GM19035 (cell line): ENCODE results near the gene AR.

Experiments used
- ATAC-seq: cut with Tn5 transposase; IDR thresholded peaks from one replicate; pipeline ENCODE4 v1.9.1; 2021; ENCODE audit not compliant: unreplicated experiment

Gene AR

GRCh38 chrX:67564475-67564874 lies 20.7 kb downstream of the AR start:
- no peak for ATAC-seq

DNA sequence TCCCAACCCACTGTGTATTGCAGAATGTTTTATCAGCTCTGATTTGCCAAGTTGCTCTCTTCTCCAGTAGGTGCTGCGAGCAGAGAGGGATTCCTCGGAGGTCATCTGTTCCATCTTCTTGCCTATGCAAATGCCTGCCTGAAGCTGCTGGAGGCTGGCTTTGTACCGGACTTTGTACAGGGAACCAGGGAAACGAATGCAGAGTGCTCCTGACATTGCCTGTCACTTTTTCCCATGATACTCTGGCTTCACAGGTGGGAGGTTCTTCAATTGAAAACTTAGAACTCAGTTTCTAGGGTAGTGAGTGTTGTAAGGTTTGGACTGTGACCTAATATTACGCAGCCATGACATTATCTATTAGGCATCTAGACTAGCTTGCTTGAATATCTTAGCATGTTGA lies 24.9 kb downstream of the AR start:
- ATAC-seq: no peak

DNA sequence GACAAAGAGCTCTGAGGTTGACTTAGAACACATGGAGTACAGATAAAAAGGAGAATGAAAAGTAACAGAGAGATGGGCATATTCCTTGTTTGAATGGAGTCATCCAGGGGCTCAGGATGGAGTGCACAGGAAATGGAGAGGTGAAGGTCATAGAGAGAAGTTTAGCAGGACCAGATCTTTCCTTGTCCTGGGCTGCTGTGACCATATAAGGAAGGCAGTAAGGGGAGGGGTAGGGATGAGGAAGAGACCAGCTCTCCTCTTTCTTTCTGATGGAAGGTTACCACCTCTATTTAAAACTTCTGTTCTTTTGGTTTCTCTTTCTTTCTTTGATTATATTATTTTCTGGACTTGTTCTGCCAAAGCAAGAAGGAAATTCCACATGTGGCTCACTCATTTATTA lies 27.0 kb downstream of the AR start:
- no peak for ATAC-seq

GRCh38 chrX:67574696-67575095 lies 30.9 kb downstream of the AR start:
- no peak for ATAC-seq

- no peak for ATAC-seq
Measured at GRCh38 chrX:67582436-67582835, 38.6 kb downstream of the AR start.

DNA sequence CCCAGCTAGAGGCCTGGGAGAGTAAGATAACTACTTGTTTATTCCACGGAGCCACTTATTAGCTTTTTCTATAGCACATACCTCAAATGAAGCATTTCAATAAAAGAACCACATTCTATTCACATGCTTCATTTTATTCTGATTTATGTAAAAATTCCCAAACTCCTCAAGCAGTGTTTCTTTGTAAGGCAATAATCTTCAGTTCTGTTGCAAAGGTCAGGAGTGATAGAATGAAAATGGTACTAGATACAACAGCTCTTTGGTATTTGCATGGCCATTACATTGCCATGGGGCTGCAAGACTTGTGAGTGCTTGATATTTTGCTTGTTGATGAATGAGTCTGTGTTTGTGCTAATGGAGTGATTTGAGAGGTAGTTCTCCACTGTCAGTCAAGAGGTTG lies 39.4 kb downstream of the AR start:
- no peak for ATAC-seq

GRCh38 chrX:67585401-67585800 lies 41.6 kb downstream of the AR start:
- no peak for ATAC-seq

- no peak for ATAC-seq
Measured at GRCh38 chrX:67587946-67588624, 44.3 kb downstream of the AR start.

GRCh38 chrX:67596839-67597790 lies 53.3 kb downstream of the AR start:
- ATAC-seq: no peak

GRCh38 chrX:67599532-67599931 lies 55.7 kb downstream of the AR start:
- ATAC-seq: no peak

DNA sequence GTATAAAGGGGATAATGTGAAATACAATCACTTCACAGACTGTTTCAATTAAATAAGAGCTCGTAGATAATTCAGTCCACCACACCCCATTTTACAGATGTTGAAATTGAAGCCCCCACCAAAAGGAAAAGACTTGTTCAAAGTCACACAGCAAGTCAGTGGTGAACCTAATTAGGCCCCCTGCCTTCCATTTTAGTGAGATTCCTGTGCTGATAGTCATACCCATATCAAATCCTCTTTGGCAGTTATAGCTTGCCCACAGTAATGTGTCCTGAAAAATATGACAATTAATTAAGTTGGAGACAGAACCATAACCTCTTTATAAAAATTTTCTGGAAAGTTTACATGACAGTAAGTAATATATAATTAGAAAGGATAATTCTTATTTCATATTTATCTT lies 58.0 kb downstream of the AR start:
- no peak for ATAC-seq

DNA sequence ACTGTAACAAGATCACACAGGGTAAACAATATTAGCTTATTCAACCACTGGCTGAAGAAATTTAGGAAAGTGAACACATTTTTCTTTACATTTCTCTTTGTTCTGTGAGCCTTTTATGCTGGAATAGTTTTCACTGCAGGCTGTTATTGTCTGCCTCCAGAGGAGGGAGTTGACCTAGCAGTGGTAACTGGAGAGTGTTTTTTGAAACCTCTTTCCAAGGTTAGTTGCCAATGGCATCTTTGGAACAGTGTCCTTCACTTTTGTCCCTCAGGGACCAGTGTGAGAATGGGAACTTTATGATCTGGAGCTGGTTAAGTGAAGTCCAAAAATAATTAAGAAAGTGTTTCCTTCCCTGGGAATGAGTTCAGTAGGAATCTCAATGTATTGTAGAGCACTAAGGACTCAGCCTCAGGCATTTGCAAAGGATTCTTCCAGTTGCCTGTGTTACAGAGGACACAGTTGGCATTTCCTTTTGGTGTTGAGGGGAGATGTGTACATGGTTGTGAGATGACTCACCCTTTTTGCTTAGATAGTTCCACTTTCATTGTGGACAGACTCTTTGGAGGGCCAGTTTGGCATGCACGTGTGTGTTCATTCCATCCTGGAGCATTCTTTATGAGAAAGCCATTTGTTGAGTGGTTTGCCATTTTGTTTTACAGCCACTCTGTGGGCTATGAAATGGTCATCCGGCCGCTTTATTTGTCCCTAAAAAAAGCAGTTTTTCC lies 61.3 kb downstream of the AR start:
- ATAC-seq: no peak

DNA sequence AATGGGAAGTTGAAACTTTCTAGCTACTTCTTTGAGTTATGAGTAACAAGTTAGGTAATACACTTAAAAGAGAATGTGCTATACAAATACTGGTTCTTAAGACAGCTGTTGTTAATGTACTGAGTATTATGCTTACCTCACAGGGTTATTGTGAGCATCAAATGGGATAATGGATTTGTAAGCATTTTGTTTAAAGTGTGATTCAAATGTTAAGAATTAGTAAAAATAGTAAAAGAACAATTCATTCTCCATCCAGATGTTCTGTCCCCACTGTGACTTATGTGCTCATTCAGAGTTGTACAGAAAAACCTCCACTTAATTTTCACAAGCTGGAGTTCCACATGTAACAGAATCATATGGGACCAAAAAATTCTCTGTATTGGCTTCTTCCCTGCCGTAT lies 63.6 kb downstream of the AR start:
- no peak for ATAC-seq

DNA sequence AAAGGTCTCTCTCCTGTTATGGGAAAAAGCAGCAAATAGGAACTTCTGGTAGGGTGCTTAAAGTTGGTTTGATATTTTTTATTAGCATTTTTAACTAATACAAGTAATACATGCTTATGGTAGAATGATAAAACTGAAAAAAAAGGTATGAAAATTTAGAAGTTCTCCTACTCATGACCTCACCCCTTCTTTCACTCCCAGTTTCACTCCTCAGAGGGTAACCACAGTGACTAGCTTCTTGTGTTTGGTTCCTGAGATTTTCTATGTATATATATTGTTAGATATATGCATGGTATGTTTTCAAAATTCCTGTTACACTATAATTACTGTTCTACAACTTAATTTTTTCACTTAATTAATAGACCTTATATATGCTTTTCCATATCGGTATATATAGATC lies 66.5 kb downstream of the AR start:
- no peak for ATAC-seq

- no peak for ATAC-seq
Measured at GRCh38 chrX:67612231-67612630, 68.4 kb downstream of the AR start.

DNA sequence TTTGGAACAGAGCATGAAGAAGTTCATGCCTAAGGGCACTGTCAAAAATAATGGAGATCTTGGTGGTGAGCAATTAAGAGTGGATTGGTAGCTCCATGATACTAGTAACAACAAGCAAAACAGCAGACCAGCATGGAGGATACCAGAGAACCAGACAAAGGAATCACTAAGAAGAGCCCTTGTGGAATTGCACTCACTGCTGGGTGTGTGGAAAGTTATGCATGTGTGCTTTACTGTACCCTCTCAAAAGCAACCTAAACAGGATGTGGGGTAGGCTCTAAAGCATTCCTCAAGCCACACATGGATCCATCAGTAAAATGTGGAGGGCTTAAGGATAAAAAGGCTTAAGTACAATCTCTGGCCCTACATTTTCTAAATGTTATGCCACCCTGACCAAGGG lies 69.5 kb downstream of the AR start:
- no peak for ATAC-seq

DNA sequence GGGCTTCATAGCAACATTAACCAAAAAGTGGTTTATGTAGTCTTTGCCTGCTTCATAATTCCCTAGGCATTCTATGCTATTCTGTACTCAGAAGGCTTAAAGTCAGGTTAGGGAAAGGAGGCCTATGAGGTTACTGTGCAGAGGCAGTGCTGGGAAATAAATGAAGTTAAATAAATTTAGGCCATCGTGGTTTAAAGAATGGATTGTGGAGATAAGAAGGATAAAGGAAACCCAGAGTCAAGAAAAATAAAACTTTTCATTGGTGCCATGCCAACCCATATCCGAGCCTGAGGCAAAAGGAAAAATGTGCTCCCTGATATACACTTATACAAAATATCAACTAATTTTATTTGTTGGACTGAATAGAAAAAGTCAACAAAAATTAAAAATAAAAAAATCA lies 70.2 kb downstream of the AR start:
- no peak for ATAC-seq

- ATAC-seq: no peak
Measured at GRCh38 chrX:67614423-67614822, 70.6 kb downstream of the AR start.

- no peak for ATAC-seq
Measured at GRCh38 chrX:67619253-67619652, 75.4 kb downstream of the AR start.

GRCh38 chrX:67622053-67622585 lies 78.3 kb downstream of the AR start:
- no peak for ATAC-seq

- ATAC-seq: no peak
Measured at GRCh38 chrX:67624325-67624724, 80.5 kb downstream of the AR start.

GRCh38 chrX:67635424-67635823 lies 91.6 kb downstream of the AR start:
- no peak for ATAC-seq
